ENCODE measurements around the gene UST.
"Not testable (repeated sequence)": the region's sequence is repeated elsewhere in the genome, so short reads cannot be mapped to it uniquely, and the experiment has no call there.

Gene UST

GRCh38 chr6:148764259-148765020 lies 17.6 kb downstream of the UST start:
- H3K36me3 Mint-ChIP-seq (ENCODE audit: low read depth); H3K27ac Mint-ChIP-seq; intact Hi-C loops (cut with micrococcal nuclease); H3K9me3 Mint-ChIP-seq; H3K4me3 Mint-ChIP-seq: not testable (repeated sequence)
- Mint-ChIP-seq H3K27me3 (peaks cover 12% of the 10 kb centered on the region), H3K4me1 (ENCODE audit: low read depth) (peaks cover 53% of the 10 kb centered on the region)

- Mint-ChIP-seq H3K27ac (no peak overlapping the region), H3K36me3 (ENCODE audit: low read depth) (no peaks in the 10 kb centered on the region), H3K4me3 (no peak overlapping the region), H3K4me1 (ENCODE audit: low read depth) (peaks cover 50% of the 10 kb centered on the region), H3K9me3 (no peaks in the 10 kb centered on the region), H3K27me3 (peaks cover 19% of the 10 kb centered on the region)
- intact Hi-C loops (cut with micrococcal nuclease): no loop called here
Measured at GRCh38 chr6:148765898-148766808, 19.3 kb downstream of the UST start.

- Mint-ChIP-seq H3K27ac (no peak overlapping the region), H3K36me3 (ENCODE audit: low read depth) (no peaks in the 10 kb centered on the region), H3K4me3 (no peak overlapping the region), H3K9me3 (no peaks in the 10 kb centered on the region), H3K4me1 (ENCODE audit: low read depth) (peaks cover 25% of the 10 kb centered on the region), H3K27me3 (peaks cover 27% of the 10 kb centered on the region)
- intact Hi-C loops (cut with micrococcal nuclease): no loop called here
Measured at GRCh38 chr6:148768646-148769270, 21.9 kb downstream of the UST start.

GRCh38 chr6:148769304-148769968 lies 22.6 kb downstream of the UST start:
- H3K4me3 Mint-ChIP-seq: no peak overlapping the region
- no peak overlapping the region for H3K27ac Mint-ChIP-seq
- peaks cover 28% of the 10 kb centered on the region for H3K27me3 Mint-ChIP-seq
- H3K4me1 Mint-ChIP-seq (ENCODE audit: low read depth): peaks cover 23% of the 10 kb centered on the region
- H3K9me3 Mint-ChIP-seq: no peaks in the 10 kb centered on the region
- H3K36me3 Mint-ChIP-seq (ENCODE audit: low read depth): no peaks in the 10 kb centered on the region
- intact Hi-C loops (cut with micrococcal nuclease): no loop called here

- H3K4me3 Mint-ChIP-seq: no peak overlapping the region
- H3K9me3 Mint-ChIP-seq: no peaks in the 10 kb centered on the region
- no peak overlapping the region for H3K27ac Mint-ChIP-seq
- peaks cover 31% of the 10 kb centered on the region for H3K27me3 Mint-ChIP-seq
- H3K4me1 Mint-ChIP-seq (ENCODE audit: low read depth): peaks cover 25% of the 10 kb centered on the region
- intact Hi-C loops (cut with micrococcal nuclease): no loop called here
- H3K36me3 Mint-ChIP-seq (ENCODE audit: low read depth): no peaks in the 10 kb centered on the region
Measured at GRCh38 chr6:148770408-148771211, 23.8 kb downstream of the UST start.

GRCh38 chr6:148771212-148771601 lies 24.4 kb downstream of the UST start:
- no peak overlapping the region for H3K27ac Mint-ChIP-seq
- H3K27me3 Mint-ChIP-seq: peaks cover 31% of the 10 kb centered on the region
- H3K9me3 Mint-ChIP-seq: no peaks in the 10 kb centered on the region
- H3K4me1 Mint-ChIP-seq (ENCODE audit: low read depth): peaks cover 21% of the 10 kb centered on the region
- H3K4me3 Mint-ChIP-seq: no peak overlapping the region
- H3K36me3 Mint-ChIP-seq (ENCODE audit: low read depth): no peaks in the 10 kb centered on the region
- intact Hi-C loops (cut with micrococcal nuclease): no loop called here

- no peaks in the 10 kb centered on the region for H3K36me3 Mint-ChIP-seq (ENCODE audit: low read depth)
- H3K9me3 Mint-ChIP-seq: no peaks in the 10 kb centered on the region
- H3K4me1 Mint-ChIP-seq (ENCODE audit: low read depth): peaks cover 25% of the 10 kb centered on the region
- intact Hi-C loops (cut with micrococcal nuclease): no loop called here
- H3K27me3 Mint-ChIP-seq: peaks cover 34% of the 10 kb centered on the region
- no peak overlapping the region for H3K27ac Mint-ChIP-seq
- no peak overlapping the region for H3K4me3 Mint-ChIP-seq
Measured at GRCh38 chr6:148771896-148772554, 25.2 kb downstream of the UST start.

- Mint-ChIP-seq H3K4me3 (no peak overlapping the region), H3K27ac (no peak overlapping the region), H3K4me1 (ENCODE audit: low read depth) (peaks cover 37% of the 10 kb centered on the region), H3K36me3 (ENCODE audit: low read depth) (no peaks in the 10 kb centered on the region), H3K9me3 (no peaks in the 10 kb centered on the region), H3K27me3 (peaks cover 28% of the 10 kb centered on the region)
- intact Hi-C loops (cut with micrococcal nuclease): no loop called here
Measured at GRCh38 chr6:148775161-148775560, 28.3 kb downstream of the UST start.

- intact Hi-C loops (cut with micrococcal nuclease): no loop called here
- no peaks in the 10 kb centered on the region for H3K36me3 Mint-ChIP-seq (ENCODE audit: low read depth)
Measured at GRCh38 chr6:148776321-148777308, 29.8 kb downstream of the UST start.

GRCh38 chr6:148779142-148779562 lies 32.3 kb downstream of the UST start:
- Mint-ChIP-seq H3K27me3 (peaks cover 17% of the 10 kb centered on the region), H3K27ac (peak overlapping the region; percentile 76)
- intact Hi-C loops (cut with micrococcal nuclease): loop anchor here (2.0 kb wide), 1 partner anchor 18 kb away; no protein-coding TSS in a partner anchor

More at GRCh38 chr6:148776321-148777308, 29.8 kb downstream of the UST start:
- peaks cover 23% of the 10 kb centered on the region for H3K27me3 Mint-ChIP-seq
- H3K4me3 Mint-ChIP-seq: no peak overlapping the region
- H3K9me3 Mint-ChIP-seq: no peaks in the 10 kb centered on the region
- peaks cover 32% of the 10 kb centered on the region for H3K4me1 Mint-ChIP-seq (ENCODE audit: low read depth)
- H3K27ac Mint-ChIP-seq: no peak overlapping the region

GRCh38 chr6:148780423-148780822 lies 33.6 kb downstream of the UST start:
- H3K9me3 Mint-ChIP-seq; H3K36me3 Mint-ChIP-seq (ENCODE audit: low read depth); H3K4me3 Mint-ChIP-seq; H3K27ac Mint-ChIP-seq: not testable (repeated sequence)
- H3K4me1 Mint-ChIP-seq (ENCODE audit: low read depth): peaks cover 26% of the 10 kb centered on the region
- peaks cover 10% of the 10 kb centered on the region for H3K27me3 Mint-ChIP-seq
- intact Hi-C loops (cut with micrococcal nuclease): loop anchor here (5.0 kb wide), 1 partner anchor 33 kb away; the partner anchor contains the start of gene UST

More at GRCh38 chr6:148779142-148779562, 32.3 kb downstream of the UST start:
- no peak overlapping the region for H3K4me3 Mint-ChIP-seq
- H3K36me3 Mint-ChIP-seq (ENCODE audit: low read depth): no peaks in the 10 kb centered on the region
- peaks cover 32% of the 10 kb centered on the region for H3K4me1 Mint-ChIP-seq (ENCODE audit: low read depth)
- no peaks in the 10 kb centered on the region for H3K9me3 Mint-ChIP-seq

Measured in dendritic cell treated with granulocyte-macrophage colony-stimulating factor and Interleukin-4, amounts not matched to agents 40 ng/mL and 50 ng/mL, for 4 days (primary cell).